ENCODE results near the gene CDK1. TPM values are rescaled to one million over a fixed set of nuclear protein-coding genes. Genes with fewer than 3 reads are reported as not detected.
A peak's percentile ranks its signal among the peaks of the same experiment; 100 is the strongest.

The CDK1 gene
- total RNA-seq, 4 donors from 2014 or later = 0.26 to 2.8 (median 0.75) TPM

DNA sequence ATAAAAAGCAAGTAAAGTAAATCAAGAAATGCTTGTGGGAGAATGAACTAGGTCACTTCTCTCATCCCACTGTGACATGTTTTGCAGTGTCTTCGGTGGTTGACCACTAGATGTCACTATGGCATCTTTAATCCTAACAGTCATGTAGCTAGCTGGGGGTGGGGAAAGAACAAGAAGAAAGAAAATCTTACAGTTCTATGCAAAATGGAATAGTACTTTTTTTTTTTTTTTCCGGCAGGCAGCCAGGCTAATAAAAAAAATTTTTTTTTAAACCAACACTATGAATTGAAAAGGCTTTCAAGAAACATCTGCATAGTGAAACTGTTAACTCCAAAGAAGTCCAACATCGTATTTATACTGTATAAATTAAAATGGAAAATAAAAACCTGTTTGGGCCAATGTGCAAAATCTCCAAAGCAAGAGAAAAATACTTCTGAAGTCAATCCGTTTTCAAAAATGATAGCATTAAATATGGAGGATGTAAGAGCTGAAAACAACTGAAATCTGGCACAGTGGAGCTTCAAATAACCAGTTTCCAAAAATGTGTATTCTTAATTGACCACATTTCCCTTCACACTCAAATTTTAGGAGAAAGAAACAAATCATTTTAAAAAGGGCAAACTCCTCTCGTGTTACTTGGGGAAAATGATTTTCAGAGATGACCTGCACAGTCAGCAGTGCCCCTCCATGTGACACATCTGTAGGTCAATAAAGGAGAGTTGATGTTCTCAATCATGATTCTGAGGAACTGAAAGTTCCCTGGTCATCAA lies 38.5 kb downstream of the CDK1 start:
- H3K27me3 ChIP-seq = no peaks in the 10 kb centered on the region
- H3K4me3 ChIP-seq = peak overlapping the region in 1 of 4 donors; percentile 7
- peaks cover 10 to 40% (median 19%) of the 10 kb centered on the region in 4 donors for H3K4me1 ChIP-seq
- H3K36me3 ChIP-seq = no peaks in the 10 kb centered on the region
- TF ChIP-seq POLR2AphosphoS5 (IDR thresholded peaks at IDR 0.05) (peak in 1 of 2 donors; percentile 11), CTCF (IDR thresholded peaks at IDR 0.05) (peak; percentile 87 to 88 (median 88)), POLR2A (IDR thresholded peaks at IDR 0.05; ENCODE audit: low read depth) (no peak)
- no peak for DNase-seq (ENCODE audit: extremely low spot score)
- 22% methylated on average over 5 of the region's 5 CpGs for WGBS
- H3K9me3 ChIP-seq = no peaks in the 10 kb centered on the region
- H3K27ac ChIP-seq (replicated peaks in 1 of 4) = no peak overlapping the region
- intact Hi-C loops (cut with DNase I) = loop anchor here (2.0 to 10.0 kb wide), 4 partner anchors 148 to 920 kb away; no protein-coding TSS in a partner anchor

GRCh38 chr10:60817398-60817805 lies 39.1 kb downstream of the CDK1 start:
- DNase-seq (ENCODE audit: extremely low spot score) = no peak
- no peaks in the 10 kb centered on the region for H3K36me3 ChIP-seq
- intact Hi-C loops (cut with DNase I) = loop anchor here (2.0 to 10.0 kb wide), 4 partner anchors 147 to 920 kb away; no protein-coding TSS in a partner anchor
- H3K27me3 ChIP-seq = no peaks in the 10 kb centered on the region
- no peak overlapping the region for H3K27ac ChIP-seq (replicated peaks in 1 of 4)
- H3K9me3 ChIP-seq = no peaks in the 10 kb centered on the region
- 96% methylated on average over 4 of the region's 4 CpGs for WGBS
- peaks cover 10 to 40% (median 19%) of the 10 kb centered on the region in 4 donors for H3K4me1 ChIP-seq
- no peak overlapping the region for H3K4me3 ChIP-seq
- TF ChIP-seq POLR2AphosphoS5 (IDR thresholded peaks at IDR 0.05) (no peak), EP300 (IDR thresholded peaks at IDR 0.05) (no peak), CTCF (IDR thresholded peaks at IDR 0.05) (no peak), POLR2A (IDR thresholded peaks at IDR 0.05; ENCODE audit: low read depth) (no peak)

DNA sequence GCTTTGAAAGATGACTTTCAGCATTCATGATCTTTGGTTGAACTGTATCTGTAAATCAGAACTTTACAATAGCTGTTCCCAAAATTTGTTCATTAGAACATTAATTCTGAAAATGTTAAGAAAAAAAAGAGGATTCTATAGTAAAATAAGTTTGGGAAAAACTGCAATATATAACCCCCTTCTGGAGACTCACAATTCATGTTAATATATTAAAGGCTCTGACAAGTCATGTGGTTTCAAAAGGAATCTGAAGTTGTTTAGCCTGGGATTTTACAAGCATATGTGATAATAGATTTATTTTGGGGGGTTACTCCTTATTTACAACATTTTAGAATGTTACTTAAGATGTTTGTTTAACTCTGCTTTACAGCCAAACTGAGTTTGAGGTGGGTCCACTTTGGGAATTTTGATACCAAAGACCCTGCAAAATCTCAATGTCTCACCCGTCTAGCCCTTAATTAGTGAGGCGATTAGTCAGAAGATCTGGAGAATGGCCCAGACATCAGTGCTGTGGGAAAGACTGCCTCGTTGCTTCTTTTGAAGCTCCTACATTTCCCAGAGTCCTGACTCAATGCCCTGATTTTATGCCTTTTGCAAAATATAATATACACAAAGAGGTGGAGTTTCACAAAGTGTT lies 40.0 kb downstream of the CDK1 start:
- intact Hi-C loops (cut with DNase I) = loop anchor here (5.0 to 10.0 kb wide), 2 partner anchors 317 to 919 kb away; no protein-coding TSS in a partner anchor
- TF ChIP-seq EP300 (IDR thresholded peaks at IDR 0.05) = no peak
- TF ChIP-seq POLR2A (IDR thresholded peaks at IDR 0.05; ENCODE audit: low read depth) = no peak
- no peak for TF ChIP-seq POLR2AphosphoS5 (IDR thresholded peaks at IDR 0.05)
- TF ChIP-seq CTCF (IDR thresholded peaks at IDR 0.05) = no peak
- no peak for DNase-seq (ENCODE audit: extremely low spot score)
- Histone ChIP-seq H3K27ac (replicated peaks in 1 of 4) (no peak overlapping the region), H3K9me3 (no peaks in the 10 kb centered on the region), H3K4me1 (peaks cover 10 to 40% (median 19%) of the 10 kb centered on the region in 4 donors), H3K36me3 (no peaks in the 10 kb centered on the region), H3K4me3 (no peak overlapping the region), H3K27me3 (no peaks in the 10 kb centered on the region)
- WGBS = 47% methylated on average over 3 of the region's 3 CpGs

DNA sequence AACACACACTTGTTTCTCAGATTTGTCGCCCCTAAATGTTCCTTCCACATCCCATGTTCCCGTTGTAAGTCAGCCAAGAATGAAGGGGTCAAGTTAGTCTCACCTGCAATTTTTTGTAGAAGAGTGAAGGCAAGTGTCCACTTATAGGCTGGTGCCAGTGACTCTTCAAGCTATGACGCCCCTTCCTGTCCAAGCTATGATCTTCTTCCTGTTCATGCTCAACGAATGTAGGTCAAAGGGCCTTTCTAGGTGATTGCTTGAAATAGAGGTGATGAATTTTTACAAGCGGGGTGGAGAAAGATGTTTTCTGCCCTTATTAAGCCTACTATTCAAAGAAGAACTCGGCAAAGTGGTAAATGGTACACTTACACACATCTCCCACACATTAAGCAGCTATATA lies 41.0 kb downstream of the CDK1 start:
- Histone ChIP-seq H3K4me1 (peaks cover 10 to 40% (median 19%) of the 10 kb centered on the region in 4 donors), H3K27me3 (no peaks in the 10 kb centered on the region), H3K36me3 (no peaks in the 10 kb centered on the region), H3K4me3 (no peak overlapping the region), H3K9me3 (no peaks in the 10 kb centered on the region), H3K27ac (replicated peaks in 1 of 4) (no peak overlapping the region)
- DNase-seq (ENCODE audit: extremely low spot score) = no peak
- intact Hi-C loops (cut with DNase I) = loop anchor here (5.0 to 10.0 kb wide), 2 partner anchors 316 to 918 kb away; no protein-coding TSS in a partner anchor
- 88% methylated on average over 6 of the region's 6 CpGs for WGBS
- no peak for TF ChIP-seq CTCF (IDR thresholded peaks at IDR 0.05)

Measured in esophagus muscularis mucosa (tissue), 4 donors.